Sigmoid colon (tissue), 7 donors: ENCODE data around the gene COX11. TPM values are rescaled to one million over a fixed set of nuclear protein-coding genes. Genes with fewer than 3 reads are reported as not detected.

Experiments
- DNase-seq: peaks from one replicate; pipeline ENCODE4 v3.0.0-alpha.2; 2019
- H3K27ac ChIP-seq, 4 donors: fragments of 200-600 bp; sonication (generic); one replicate each; pipeline ENCODE4 v1.5.1; 2016 to 2019; ENCODE audit warnings: mild to moderate bottlenecking in 1 of 4
- H3K27me3 ChIP-seq, 3 donors: fragments of 200-600 bp; sonication (generic); one replicate each; pipeline ENCODE4 v1.5.1; 2019; ENCODE audit warnings: mild to moderate bottlenecking in 1 of 3
- H3K36me3 ChIP-seq, 4 donors: fragments of 200-600 bp; sonication (generic); one replicate each; pipeline ENCODE4 v1.5.1; 2016 to 2019
- H3K4me1 ChIP-seq, 4 donors: fragments of 200-600 bp; sonication (generic); one replicate each; pipeline ENCODE4 v1.5.1; 2017 to 2019
- H3K4me3 ChIP-seq, 4 donors: fragments of 200-600 bp; sonication (generic); one replicate each; pipeline ENCODE4 v1.5.1; 2017 to 2019; ENCODE audit warnings: mild to moderate bottlenecking in 2 of 4, moderate library complexity in 1 of 4
- H3K9me3 ChIP-seq, 4 donors: fragments of 200-600 bp in 3 of 4; sonication (generic) in 3 of 4; one replicate each; pipeline versions ENCODE4 v1.5.1 to v1.6.1; 2013 to 2019
- EP300 ChIP-seq, 4 donors: sonication (generic); formaldehyde crosslinking; IDR thresholded peaks; one replicate each; pipeline ENCODE4 v1.6.1; 2017; ENCODE audit warnings: antibody characterized with exemption in 4 of 4
- POLR2A ChIP-seq, 2 donors: fragments of 450-650 bp; IDR thresholded peaks; one replicate each; pipeline ENCODE4 v1.6.1; 2016; ENCODE audit warnings: antibody characterized with exemption in 2 of 2, mild to moderate bottlenecking in 2 of 2, moderate library complexity in 2 of 2
- POLR2AphosphoS5 ChIP-seq, 4 donors: sonication (generic); formaldehyde crosslinking; IDR thresholded peaks; one replicate each; pipeline ENCODE4 v1.6.1; 2017; ENCODE audit warnings: antibody characterized with exemption in 4 of 4
- WGBS, 2 donors: extraction: QIAGEN DNeasy Blood & Tissue Kit; methylation state at CpG; one replicate each; pipeline ENCODE4 v1.1.7; 2013; 5-methylcytosine and 5-hydroxymethylcytosine counted together
- intact Hi-C: fragments of 100-400 bp; cut with DNase I; formaldehyde crosslinking; loops from one replicate; pipeline ENCODE4 v1.15.1; 2023
- polyA plus RNA-seq, 3 donors: library from polyadenylated mRNA; stranded (reverse); fragments of 200-250 nt; gene quantifications; one replicate each; pipeline ENCODE4 v1.2.3, GENCODE V29; 2013
- small RNA-seq, 3 donors: library from RNA; depleted of rRNA; stranded (forward); fragments of <200 nt; gene quantifications; one replicate each; pipeline ENCODE3, GENCODE V24; 2016
- total RNA-seq, 4 donors: library from RNA; depleted of rRNA; stranded (reverse); fragments of >200 nt; gene quantifications; one replicate each; pipeline ENCODE4 v1.1.0, GENCODE V29; 2016
- TF ChIP-seq, protein P1 (sequence below), 4 experiments: fragments of 450-650 bp in 3 of 4; fragments of 200-600 bp in 1 of 4; IDR thresholded peaks; one replicate each; pipeline ENCODE4 v1.5.1; 2016 to 2019; ENCODE audit warnings: antibody characterized with exemption in 4 of 4, mild to moderate bottlenecking in 3 of 4, moderate library complexity in 2 of 4
- donor health status: healthy with polysubstance abuse.
- donor health status: Bipolar disorder and iron deficiency.
- donor health status: healthy.

Gene COX11
- total and polyA plus RNA-seq, 7 donors = 20.4 to 96.3 (median 43.0) TPM

DNA sequence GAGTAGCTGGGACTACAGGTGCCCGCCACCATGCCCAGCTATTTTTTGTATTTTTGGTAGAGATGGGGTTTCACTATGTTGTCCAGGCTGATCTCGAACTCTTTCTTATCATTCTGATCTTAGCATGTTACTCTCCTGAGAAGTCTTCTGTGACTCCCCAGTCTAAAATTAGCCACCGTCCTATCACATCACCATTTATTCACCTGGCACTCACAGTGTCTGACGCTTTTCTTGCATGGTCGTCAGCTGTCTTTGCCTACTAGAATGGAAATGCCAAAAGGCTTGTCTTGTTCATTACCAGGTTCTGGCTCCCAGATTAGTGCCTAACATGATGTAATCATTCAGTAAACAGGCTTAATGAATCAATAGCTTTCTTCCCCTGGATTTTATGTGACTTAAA, 44.0 kb downstream of the COX11 start:
- 95 to 96% methylated on average over 5 of the region's 5 CpGs for WGBS, 2 donors
- Histone ChIP-seq H3K27ac (no peak overlapping the region), H3K36me3 (peaks cover 0 to 8% (median 0%) of the 10 kb centered on the region in 4 donors), H3K9me3 (no peaks in the 10 kb centered on the region), H3K4me1 (no peaks in the 10 kb centered on the region), H3K27me3 (no peaks in the 10 kb centered on the region), H3K4me3 (no peak overlapping the region)
- no peak for DNase-seq
- intact Hi-C loops = no loop called here
- TF ChIP-seq POLR2AphosphoS5 (IDR thresholded peaks at IDR 0.05) = no peak
- TF ChIP-seq EP300 (IDR thresholded peaks at IDR 0.05) = no peak
- TF ChIP-seq, protein P1, sequence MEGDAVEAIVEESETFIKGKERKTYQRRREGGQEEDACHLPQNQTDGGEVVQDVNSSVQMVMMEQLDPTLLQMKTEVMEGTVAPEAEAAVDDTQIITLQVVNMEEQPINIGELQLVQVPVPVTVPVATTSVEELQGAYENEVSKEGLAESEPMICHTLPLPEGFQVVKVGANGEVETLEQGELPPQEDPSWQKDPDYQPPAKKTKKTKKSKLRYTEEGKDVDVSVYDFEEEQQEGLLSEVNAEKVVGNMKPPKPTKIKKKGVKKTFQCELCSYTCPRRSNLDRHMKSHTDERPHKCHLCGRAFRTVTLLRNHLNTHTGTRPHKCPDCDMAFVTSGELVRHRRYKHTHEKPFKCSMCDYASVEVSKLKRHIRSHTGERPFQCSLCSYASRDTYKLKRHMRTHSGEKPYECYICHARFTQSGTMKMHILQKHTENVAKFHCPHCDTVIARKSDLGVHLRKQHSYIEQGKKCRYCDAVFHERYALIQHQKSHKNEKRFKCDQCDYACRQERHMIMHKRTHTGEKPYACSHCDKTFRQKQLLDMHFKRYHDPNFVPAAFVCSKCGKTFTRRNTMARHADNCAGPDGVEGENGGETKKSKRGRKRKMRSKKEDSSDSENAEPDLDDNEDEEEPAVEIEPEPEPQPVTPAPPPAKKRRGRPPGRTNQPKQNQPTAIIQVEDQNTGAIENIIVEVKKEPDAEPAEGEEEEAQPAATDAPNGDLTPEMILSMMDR (IDR thresholded peaks at IDR 0.05) = no peak
- TF ChIP-seq POLR2A (IDR thresholded peaks at IDR 0.05) = no peak

DNA sequence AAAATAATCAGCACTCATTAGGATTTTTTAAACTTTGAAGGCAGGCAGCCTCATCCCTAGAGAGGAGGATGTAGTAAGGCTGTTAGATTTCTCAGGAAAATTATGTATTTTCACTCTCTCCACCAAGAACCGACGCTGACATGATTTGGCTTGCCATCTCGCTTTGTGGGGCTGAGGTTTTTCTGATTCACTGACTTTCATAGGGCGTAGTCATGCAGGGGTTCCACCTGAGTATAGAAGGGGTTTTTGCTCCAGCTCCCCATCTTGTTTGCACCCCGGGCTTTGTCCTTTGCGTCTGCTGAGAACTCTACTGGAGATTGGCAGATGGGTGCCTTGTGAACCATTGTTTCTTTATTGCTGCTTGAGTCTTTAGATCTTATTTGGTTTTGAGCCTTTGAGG, 47.6 kb downstream of the COX11 start:
- no peak for DNase-seq
- WGBS, 2 donors = 86 to 92% methylated on average over 6 of the region's 6 CpGs
- Histone ChIP-seq H3K27me3 (no peaks in the 10 kb centered on the region), H3K4me3 (no peak overlapping the region), H3K27ac (no peak overlapping the region), H3K9me3 (peaks cover 0 to 4% (median 0%) of the 10 kb centered on the region in 4 donors), H3K36me3 (peaks cover 0 to 31% (median 10%) of the 10 kb centered on the region in 4 donors), H3K4me1 (no peaks in the 10 kb centered on the region)
- no peak for TF ChIP-seq EP300 (IDR thresholded peaks at IDR 0.05)
- TF ChIP-seq POLR2A (IDR thresholded peaks at IDR 0.05) = no peak
- no peak for TF ChIP-seq POLR2AphosphoS5 (IDR thresholded peaks at IDR 0.05)
- TF ChIP-seq, protein P1 (IDR thresholded peaks at IDR 0.05) = no peak
- intact Hi-C loops = no loop called here

DNA sequence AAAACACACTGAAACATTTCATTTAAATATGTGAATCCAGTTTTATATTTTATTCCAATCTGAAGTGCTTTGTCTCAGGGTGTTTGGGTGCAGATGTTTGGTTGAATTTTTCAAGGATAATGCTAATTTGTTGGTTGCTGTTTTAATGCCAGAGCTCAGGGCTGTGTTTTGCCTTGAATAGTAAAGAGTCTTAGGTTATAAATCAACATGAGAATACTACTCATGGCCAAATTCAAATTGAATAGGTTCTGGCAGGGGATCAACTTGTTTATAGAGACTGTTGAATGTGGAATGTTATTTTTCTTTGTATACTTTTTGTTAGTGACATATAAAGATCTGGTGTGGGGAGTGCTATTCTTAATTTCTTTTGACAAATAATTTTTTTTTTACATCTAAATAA, 49.0 kb downstream of the COX11 start:
- DNase-seq = no peak
- Histone ChIP-seq H3K27me3 (no peaks in the 10 kb centered on the region), H3K4me3 (no peak overlapping the region), H3K36me3 (peaks cover 0 to 45% (median 18%) of the 10 kb centered on the region in 4 donors), H3K9me3 (peaks cover 0 to 4% (median 0%) of the 10 kb centered on the region in 4 donors), H3K27ac (no peak overlapping the region), H3K4me1 (no peaks in the 10 kb centered on the region)
- TF ChIP-seq POLR2A (IDR thresholded peaks at IDR 0.05) (no peak), EP300 (IDR thresholded peaks at IDR 0.05) (no peak), POLR2AphosphoS5 (IDR thresholded peaks at IDR 0.05) (no peak)
- TF ChIP-seq, protein P1 (IDR thresholded peaks at IDR 0.05) = no peak
- intact Hi-C loops = no loop called here

DNA sequence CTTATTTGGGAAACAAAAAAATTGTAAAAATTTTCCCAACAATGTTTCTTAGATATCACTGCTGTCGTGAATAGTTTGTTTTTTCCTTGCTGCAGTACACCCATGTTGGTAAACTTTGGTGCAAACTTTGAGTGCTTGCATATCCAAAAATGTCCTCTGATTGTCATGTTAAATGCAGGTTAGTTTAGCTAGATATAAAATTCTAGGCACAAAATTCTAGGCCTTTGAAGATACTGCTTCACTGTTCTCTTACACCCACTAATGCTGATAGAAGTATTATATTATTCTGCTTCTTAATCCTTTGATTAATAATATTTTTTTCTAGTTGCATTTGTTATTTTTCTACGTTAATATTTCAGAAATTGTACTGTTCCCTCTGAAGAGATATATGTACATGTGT, 51.7 kb downstream of the COX11 start:
- Histone ChIP-seq H3K4me3 (no peak overlapping the region), H3K36me3 (peaks cover 0 to 59% (median 24%) of the 10 kb centered on the region in 4 donors), H3K9me3 (peaks cover 0 to 4% (median 0%) of the 10 kb centered on the region in 4 donors), H3K4me1 (no peaks in the 10 kb centered on the region), H3K27me3 (no peaks in the 10 kb centered on the region), H3K27ac (no peak overlapping the region)
- no peak for DNase-seq
- intact Hi-C loops = no loop called here
- TF ChIP-seq EP300 (IDR thresholded peaks at IDR 0.05) (no peak), POLR2A (IDR thresholded peaks at IDR 0.05) (no peak), POLR2AphosphoS5 (IDR thresholded peaks at IDR 0.05) (no peak)
- TF ChIP-seq, protein P1 (IDR thresholded peaks at IDR 0.05) = no peak
- 87 to 95% methylated on average over 2 of the region's 2 CpGs for WGBS, 2 donors

Small RNA genes within 50 kb of the gene (small RNA-seq; reads per million reads assigned to genes)
- gene AC007485.1 = 0 reads per million in 3 donors

Other genes starting within 250 kb of the COX11 start
- gene TOM1L1, start 67.8 kb downstream of the COX11 start, total RNA-seq = 10 to 100 TPM; 23.8 to 30.8 (median 28.8) TPM
- 10 to 100 TPM; 23.0 to 61.7 (median 51.7) TPM for gene TOM1L1, start 67.8 kb downstream of the COX11 start, polyA plus RNA-seq
- gene STXBP4, start 111 bp upstream of the COX11 start, total RNA-seq = 10 to 100 TPM; 15.0 to 25.2 (median 21.1) TPM
- 1 to 10 TPM in 1 of 3 donors, under 1 TPM in 2; under 0.01 to 2.0 (median 0.69) TPM for gene STXBP4, start 111 bp upstream of the COX11 start, polyA plus RNA-seq